HUES64 (cell line): ENCODE data around the gene TNF.

Source experiments
- H3K27ac ChIP-seq: 2 replicates; pipeline ENCODE4 v1.7.0; 2013; ENCODE audit warnings: low read depth, low read length, inconsistent platforms
- H3K27me3 ChIP-seq: 2 replicates; pipeline ENCODE4 v1.6.1; 2013; ENCODE audit warnings: mild to moderate bottlenecking, low read length; ENCODE audit not compliant: insufficient read depth
- H3K36me3 ChIP-seq: 2 replicates; pipeline ENCODE4 v1.6.1; 2013; ENCODE audit warnings: mild to moderate bottlenecking, low read length; ENCODE audit not compliant: insufficient read depth
- H3K4me1 ChIP-seq: 2 replicates; pipeline ENCODE4 v1.6.1; 2013; ENCODE audit warnings: mild to moderate bottlenecking, low read length, moderate library complexity; ENCODE audit not compliant: insufficient read depth
- H3K4me3 ChIP-seq: 2 replicates; pipeline ENCODE4 v1.5.1; 2013; ENCODE audit warnings: mild to moderate bottlenecking, low read length, moderate library complexity
- H3K9ac ChIP-seq: 2 replicates; pipeline ENCODE4 v1.6.1; 2013; ENCODE audit warnings: mild to moderate bottlenecking, low read depth, low read length
- H3K9me3 ChIP-seq: 2 replicates; pipeline ENCODE4 v1.6.1; 2013; ENCODE audit warnings: low read depth, low read length; ENCODE audit not compliant: insufficient read depth
- WGBS: fragments of 150-250, 120-280 bp; methylation state at CpG from one replicate; pipeline ENCODE4 v1.1.7; 2013; ENCODE audit warnings: missing lambda C conversion rate; 5-methylcytosine and 5-hydroxymethylcytosine counted together

The TNF gene

GRCh38 chr6:31575952-31576685 is 754 bp downstream of the TNF start:
- Histone ChIP-seq H3K27me3 (peaks cover 6% of the 10 kb centered on the region; the same call in 1 of the 2 replicates), H3K4me1 (peaks cover 10% of the 10 kb centered on the region), H3K9me3 (no peaks in the 10 kb centered on the region), H3K36me3 (no peaks in the 10 kb centered on the region), H3K27ac (no peak overlapping the region), H3K4me3 (no peak overlapping the region), H3K9ac (no peak overlapping the region)
- WGBS: 88% methylated on average over 8 of the region's 8 CpGs

GRCh38 chr6:31576897-31577578 is 1.7 kb downstream of the TNF start:
- no peak overlapping the region for H3K9ac ChIP-seq
- H3K27me3 ChIP-seq: peaks cover 12% of the 10 kb centered on the region; the same call in 1 of the 2 replicates
- H3K9me3 ChIP-seq: no peaks in the 10 kb centered on the region
- peaks cover 15% of the 10 kb centered on the region for H3K4me1 ChIP-seq
- H3K27ac ChIP-seq: no peak overlapping the region
- WGBS: 94% methylated on average over 19 of the region's 19 CpGs
- H3K4me3 ChIP-seq: no peak overlapping the region
- no peaks in the 10 kb centered on the region for H3K36me3 ChIP-seq

- H3K36me3 ChIP-seq: no peaks in the 10 kb centered on the region
- H3K9me3 ChIP-seq: no peaks in the 10 kb centered on the region
- H3K4me1 ChIP-seq: peaks cover 15% of the 10 kb centered on the region
- H3K27ac ChIP-seq: no peak overlapping the region
- WGBS: 92% methylated on average over 3 of the region's 3 CpGs
- H3K4me3 ChIP-seq: no peak overlapping the region
- no peak overlapping the region for H3K9ac ChIP-seq
- peaks cover 15% of the 10 kb centered on the region; the same call in 1 of the 2 replicates for H3K27me3 ChIP-seq
Observed at GRCh38 chr6:31577579-31577966, 2.2 kb downstream of the TNF start.

GRCh38 chr6:31578184-31579118 is 3.1 kb downstream of the TNF start:
- peaks cover 15% of the 10 kb centered on the region for H3K4me1 ChIP-seq
- H3K36me3 ChIP-seq: no peaks in the 10 kb centered on the region
- H3K27ac ChIP-seq: no peak overlapping the region
- 72% methylated on average over 12 of the region's 12 CpGs for WGBS
- no peaks in the 10 kb centered on the region for H3K9me3 ChIP-seq
- H3K4me3 ChIP-seq: no peak overlapping the region
- no peak overlapping the region for H3K9ac ChIP-seq
- peaks cover 15% of the 10 kb centered on the region; the same call in 1 of the 2 replicates for H3K27me3 ChIP-seq

- H3K27me3 ChIP-seq: peaks cover 15% of the 10 kb centered on the region; the same call in 1 of the 2 replicates
- 92% methylated on average over 3 of the region's 3 CpGs for WGBS
- H3K27ac ChIP-seq: no peak overlapping the region
- H3K9ac ChIP-seq: no peak overlapping the region
- peaks cover 15% of the 10 kb centered on the region for H3K4me1 ChIP-seq
- no peak overlapping the region for H3K4me3 ChIP-seq
- H3K36me3 ChIP-seq: no peaks in the 10 kb centered on the region
- H3K9me3 ChIP-seq: no peaks in the 10 kb centered on the region
Observed at GRCh38 chr6:31579119-31579505, 3.7 kb downstream of the TNF start.

- H3K9ac ChIP-seq: no peak overlapping the region
- peak overlapping the region; percentile 92 for H3K4me3 ChIP-seq
- H3K9me3 ChIP-seq: no peaks in the 10 kb centered on the region
- WGBS: 90% methylated on average over 7 of the region's 8 CpGs
- H3K4me1 ChIP-seq: peaks cover 15% of the 10 kb centered on the region
- H3K27me3 ChIP-seq: peaks cover 15% of the 10 kb centered on the region; the same call in 1 of the 2 replicates
- H3K36me3 ChIP-seq: no peaks in the 10 kb centered on the region
- H3K27ac ChIP-seq: no peak overlapping the region
Observed at GRCh38 chr6:31579546-31580437, 4.4 kb downstream of the TNF start.

GRCh38 chr6:31580438-31580740 is 5.0 kb downstream of the TNF start:
- Histone ChIP-seq H3K27ac (no peak overlapping the region), H3K9me3 (no peaks in the 10 kb centered on the region), H3K27me3 (peaks cover 15% of the 10 kb centered on the region; the same call in 1 of the 2 replicates), H3K9ac (peak overlapping the region; percentile 75), H3K36me3 (no peaks in the 10 kb centered on the region), H3K4me3 (peak overlapping the region; percentile 92), H3K4me1 (peaks cover 15% of the 10 kb centered on the region)
- WGBS: 62% methylated on average over 11 of the region's 11 CpGs

- Histone ChIP-seq H3K27ac (no peak overlapping the region; the same call in 1 of the 2 replicates), H3K9ac (peak overlapping the region; percentile 75)
Observed at GRCh38 chr6:31580807-31581433, 5.6 kb downstream of the TNF start.

GRCh38 chr6:31581434-31582229 is 6.3 kb downstream of the TNF start:
- Histone ChIP-seq H3K9me3 (no peaks in the 10 kb centered on the region), H3K4me3 (peak overlapping the region; percentile 92), H3K27me3 (peaks cover 15% of the 10 kb centered on the region; the same call in 1 of the 2 replicates), H3K4me1 (peaks cover 15% of the 10 kb centered on the region), H3K36me3 (no peaks in the 10 kb centered on the region), H3K9ac (peak overlapping the region; percentile 75), H3K27ac (no peak overlapping the region)
- 28% methylated on average over 21 of the region's 21 CpGs for WGBS

More at GRCh38 chr6:31580807-31581433, 5.6 kb downstream of the TNF start:
- no peaks in the 10 kb centered on the region for H3K36me3 ChIP-seq
- peaks cover 15% of the 10 kb centered on the region for H3K4me1 ChIP-seq
- no peaks in the 10 kb centered on the region for H3K9me3 ChIP-seq
- H3K4me3 ChIP-seq: peak overlapping the region; percentile 92
- H3K27me3 ChIP-seq: peaks cover 15% of the 10 kb centered on the region; the same call in 1 of the 2 replicates
- 2% methylated on average over 62 of the region's 62 CpGs for WGBS
